Kasumi-1 (cell line): ENCODE data around the gene CDKAL1.

Experiments
- DNase-seq, 2 experiments: peaks; one replicate each; lab custom pipeline; 2025; lab: John Stamatoyannopoulos, UW

The CDKAL1 gene

DNA sequence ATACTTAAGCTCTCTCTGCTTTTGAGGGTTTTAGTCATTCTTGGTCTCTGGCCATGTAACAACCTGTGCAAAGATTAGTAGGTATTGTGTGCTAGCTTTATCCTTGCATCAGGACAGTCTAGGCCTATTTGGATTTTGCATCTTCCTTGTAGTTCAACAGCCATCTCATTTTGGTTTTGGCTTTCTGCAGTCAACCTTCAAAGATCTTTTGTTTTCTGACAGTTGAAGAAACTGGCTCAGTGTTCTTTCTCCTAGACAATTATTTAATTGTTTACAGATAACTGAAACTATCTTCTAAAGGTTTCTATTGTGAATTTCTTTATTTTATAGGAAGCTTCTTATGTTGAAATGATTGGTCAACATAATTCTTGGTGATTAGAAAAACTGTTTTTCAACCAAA, 307.5 kb downstream of the CDKAL1 start:
- DNase-seq, result no peak

DNA sequence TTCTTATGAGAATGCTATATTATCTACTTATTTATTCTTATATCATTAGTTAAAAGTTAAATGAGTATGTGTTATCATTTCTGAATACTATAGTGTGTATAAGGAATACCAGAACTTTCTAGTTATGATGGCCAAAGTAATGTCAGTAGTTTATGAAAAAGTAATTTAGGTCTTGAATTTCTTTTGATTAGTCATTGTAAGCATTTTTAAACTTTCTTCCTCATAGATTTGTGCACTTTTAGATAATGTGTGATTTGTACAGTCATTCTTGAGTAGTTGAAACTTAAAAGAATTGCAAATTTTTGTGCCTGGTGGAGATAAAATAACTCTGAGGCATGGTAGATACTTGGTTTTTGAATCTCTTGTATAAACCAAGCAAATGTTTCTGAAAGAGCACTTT, 311.3 kb downstream of the CDKAL1 start:
- no peak for DNase-seq

DNA sequence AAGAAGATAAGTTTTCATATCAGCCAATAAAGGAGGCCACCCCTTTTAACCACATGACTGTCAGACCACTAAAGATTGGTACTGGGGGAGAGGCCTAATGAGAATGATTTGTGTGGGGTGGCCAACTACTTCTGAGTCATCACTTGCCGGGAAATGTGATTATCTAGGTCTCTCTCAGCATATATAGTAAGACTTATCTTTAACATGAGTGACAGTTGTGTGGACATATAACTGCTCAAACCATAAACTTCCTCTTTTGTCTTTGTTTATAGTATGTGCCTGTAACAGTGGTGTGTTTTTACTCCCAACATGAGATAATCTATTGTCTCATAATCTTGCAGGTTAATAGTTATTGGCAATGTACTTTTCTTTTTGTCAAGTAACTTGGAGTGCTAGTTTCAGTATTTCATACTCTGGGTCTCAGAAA, 312.4 kb downstream of the CDKAL1 start:
- DNase-seq, result peak; percentile 61 to 68

GRCh38 chr6:20847904-20848303, 313.6 kb downstream of the CDKAL1 start:
- DNase-seq, result no peak

GRCh38 chr6:20850686-20851416, 316.6 kb downstream of the CDKAL1 start:
- no peak for DNase-seq

- DNase-seq, result no peak
These were observed 317.5 kb downstream of the CDKAL1 start for GRCh38 chr6:20851795-20852194.

- no peak for DNase-seq
These were observed 319.6 kb downstream of the CDKAL1 start for GRCh38 chr6:20853828-20854227.

DNA sequence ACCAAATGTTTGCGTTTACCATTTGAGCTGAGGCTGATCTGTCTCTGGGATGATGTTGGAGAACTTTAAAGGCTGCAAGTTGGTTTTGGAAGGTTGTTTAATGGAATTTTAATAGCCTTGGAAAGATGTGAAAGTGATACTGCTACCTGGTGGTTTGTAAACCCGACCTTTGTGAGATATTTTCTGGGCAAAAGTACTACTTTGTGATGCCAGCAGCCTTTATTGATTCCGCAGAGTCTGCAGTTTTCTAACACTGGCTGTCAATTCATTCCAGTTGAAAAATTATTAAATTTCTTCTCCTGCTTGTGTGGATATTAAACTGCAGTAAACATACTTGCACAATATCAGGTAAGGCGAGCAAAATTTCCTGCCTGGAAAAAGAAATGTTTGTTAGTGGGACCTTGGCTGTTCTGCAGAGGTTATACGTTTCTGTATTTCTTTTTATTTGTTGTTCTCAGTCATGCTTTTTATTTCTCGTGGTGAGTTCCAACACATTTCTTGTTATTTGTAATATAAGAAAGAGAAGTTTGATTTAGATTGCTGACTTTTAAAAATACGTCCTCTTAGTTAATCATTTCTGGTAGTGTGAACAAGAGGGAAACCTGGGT, 322.5 kb downstream of the CDKAL1 start:
- no peak for DNase-seq

- no peak for DNase-seq
These were observed 327.2 kb downstream of the CDKAL1 start for GRCh38 chr6:20861481-20861880.

DNA sequence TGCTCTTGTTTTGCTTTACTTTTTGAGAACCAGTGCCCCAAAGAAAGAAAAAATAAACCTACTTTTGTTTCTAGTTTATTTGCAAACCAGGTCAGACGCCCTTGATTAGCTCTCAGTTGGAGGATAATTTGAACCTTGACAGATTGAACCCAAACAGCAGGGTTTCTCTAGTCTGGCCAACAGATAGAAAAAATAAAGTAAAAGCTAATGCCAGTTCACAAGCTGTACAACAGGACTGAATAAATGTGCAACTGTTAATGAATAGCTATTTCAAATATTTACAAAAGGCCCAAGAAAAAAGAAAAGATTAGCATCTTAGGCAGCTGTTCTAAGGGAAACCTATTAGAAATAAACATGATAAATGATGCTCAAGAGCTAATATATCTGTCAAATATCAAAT, 331.8 kb downstream of the CDKAL1 start:
- DNase-seq, result no peak

DNA sequence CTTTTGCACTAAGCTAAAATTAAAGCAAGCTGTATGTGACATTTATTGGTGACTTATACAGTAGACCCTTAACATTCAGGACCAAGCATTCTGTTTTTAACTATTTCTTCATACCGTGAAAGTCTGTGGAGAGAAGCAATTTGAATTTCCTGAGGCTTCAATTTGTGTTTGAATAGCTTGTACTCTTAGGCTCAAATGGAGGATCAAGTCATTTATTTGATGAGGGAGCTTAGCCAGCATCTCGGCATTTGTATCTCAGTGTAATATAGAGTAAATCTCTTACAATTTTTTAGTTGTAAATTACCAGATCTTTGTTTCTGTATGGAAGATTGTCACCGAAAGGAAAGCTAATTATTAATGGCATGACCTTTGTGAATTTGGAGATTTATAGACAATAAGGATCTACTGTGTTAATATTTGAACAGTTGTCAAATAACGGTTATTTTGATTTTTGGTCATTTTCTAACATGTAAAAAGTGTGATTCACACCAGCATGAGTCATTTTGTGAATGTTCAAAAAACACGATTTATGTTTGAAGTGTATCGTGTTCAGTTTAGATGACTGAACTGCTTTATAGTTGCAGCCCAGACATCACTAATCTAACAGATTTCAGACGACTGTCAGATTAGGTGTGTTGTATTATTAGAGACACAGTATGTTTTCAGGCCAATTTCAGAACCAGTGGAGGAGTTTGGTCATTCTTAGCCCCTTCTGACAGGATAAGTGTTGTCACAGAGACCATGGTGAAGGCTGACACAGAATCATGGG, 332.9 kb downstream of the CDKAL1 start:
- no peak for DNase-seq

- DNase-seq, result no peak
These were observed 334.3 kb downstream of the CDKAL1 start for GRCh38 chr6:20868397-20869096.

DNA sequence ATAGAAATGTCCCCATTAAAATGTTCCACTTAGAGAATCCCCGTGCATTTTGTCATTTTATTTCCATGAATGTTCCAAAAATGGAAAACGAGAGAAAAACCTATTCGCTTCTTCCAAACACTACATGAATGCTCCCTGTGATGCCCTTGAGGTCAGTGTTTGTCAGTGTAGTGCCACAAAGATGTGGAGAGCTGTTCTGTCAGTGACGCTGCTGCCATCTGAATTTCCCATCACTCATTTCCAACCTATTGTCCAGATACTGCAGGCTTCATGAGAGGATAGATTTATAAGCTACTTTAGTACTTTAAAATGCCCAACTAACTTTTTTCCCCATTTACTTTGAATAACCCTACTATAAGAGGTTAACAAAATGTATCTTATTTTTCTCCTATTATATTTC, 335.8 kb downstream of the CDKAL1 start:
- no peak for DNase-seq

GRCh38 chr6:20870493-20870892, 336.2 kb downstream of the CDKAL1 start:
- no peak for DNase-seq

DNA sequence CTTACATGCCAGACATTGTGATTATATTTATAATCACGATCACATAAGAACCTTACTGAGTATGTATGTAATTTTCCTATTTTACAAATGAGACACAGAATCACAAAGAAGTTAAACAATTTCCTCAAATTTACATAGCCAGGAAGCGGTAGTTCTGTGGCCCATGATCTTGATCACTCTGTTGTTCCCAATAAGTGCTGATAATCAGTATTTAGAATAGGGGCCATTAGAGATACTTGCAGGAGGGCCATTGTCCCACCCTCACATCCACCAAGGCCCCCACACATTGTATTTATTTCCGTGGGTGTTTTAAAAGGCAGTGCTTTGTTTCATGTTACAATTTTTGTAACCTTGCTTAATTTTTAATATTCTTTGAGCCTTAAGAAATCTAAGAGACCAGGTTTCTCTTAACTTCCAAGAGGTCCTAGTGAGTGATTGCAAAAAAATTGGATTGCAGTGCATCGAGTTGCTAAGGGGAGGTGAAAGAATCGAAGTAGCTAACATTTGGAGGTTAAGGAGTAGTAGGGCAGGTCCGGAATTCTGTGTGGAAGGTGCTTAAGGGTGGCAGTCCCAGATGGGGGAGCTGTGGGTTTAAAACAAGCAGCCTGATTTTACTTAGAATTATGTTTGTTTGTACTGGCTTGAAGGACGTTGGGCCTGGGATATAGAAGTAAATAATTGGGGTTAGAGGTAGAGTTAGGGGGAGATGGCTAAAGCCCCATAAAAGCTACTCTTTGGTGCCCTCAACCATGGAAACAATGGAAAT, 339.4 kb downstream of the CDKAL1 start:
- DNase-seq, result no peak

GRCh38 chr6:20875369-20875963, 341.2 kb downstream of the CDKAL1 start:
- DNase-seq, result peak; percentile 23 to 55

- no peak for DNase-seq
These were observed 341.8 kb downstream of the CDKAL1 start for GRCh38 chr6:20876036-20876435.

DNA sequence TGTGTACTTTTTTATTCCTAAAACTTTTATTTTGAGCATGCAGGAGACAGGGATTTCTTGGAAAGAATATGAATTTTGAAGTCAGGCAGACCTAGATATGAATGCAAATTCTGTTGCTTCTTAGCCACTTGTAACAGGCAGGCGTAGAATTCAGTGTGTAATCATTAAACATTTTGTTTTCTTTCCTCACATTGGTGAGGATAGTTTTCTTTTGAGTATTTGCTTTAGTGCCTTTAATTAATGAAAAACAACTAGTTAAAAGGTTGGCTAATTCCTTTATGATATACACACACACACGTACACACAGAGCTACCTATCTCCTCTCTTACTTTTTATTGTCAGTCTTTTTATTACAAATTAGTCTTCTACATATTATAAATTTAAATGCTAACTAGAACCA, 342.3 kb downstream of the CDKAL1 start:
- no peak for DNase-seq

- DNase-seq, result peak; percentile 21 to 26
These were observed 343.0 kb downstream of the CDKAL1 start for GRCh38 chr6:20877008-20877937.

DNA sequence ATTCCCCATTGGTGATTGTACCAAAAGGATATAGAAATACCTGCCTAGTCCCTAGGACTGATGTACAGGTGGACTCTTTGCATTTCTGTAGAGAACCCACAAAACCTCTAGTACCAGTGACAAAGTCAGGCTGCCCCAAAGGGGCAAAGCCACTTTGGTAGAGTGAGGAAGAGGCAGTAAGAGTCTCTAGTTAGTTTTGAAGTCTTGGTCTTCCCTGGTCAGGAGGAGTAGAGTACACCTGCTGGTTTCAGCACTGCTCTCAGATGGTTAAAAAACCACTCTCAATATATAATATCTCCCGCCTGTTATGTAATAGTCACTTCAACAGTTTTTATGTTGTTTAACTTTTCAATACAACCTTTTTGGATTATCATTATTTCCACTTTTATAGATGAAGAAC, 344.9 kb downstream of the CDKAL1 start:
- no peak for DNase-seq
